Parathyroid adenoma (tissue), 2 donors: ENCODE results near the gene TMEM132C.

Experiments
- H2AFZ ChIP-seq: fragments of 300-600 bp; sonication (generic); one replicate; pipeline ENCODE4 v1.7.0; 2017; ENCODE audit warnings: antibody characterized with exemption, mild to moderate bottlenecking
- H3K27ac ChIP-seq: fragments of 300-600 bp; sonication (generic); one replicate; pipeline ENCODE4 v1.7.0; 2017
- H3K27me3 ChIP-seq: fragments of 300-600 bp; sonication (generic); one replicate; pipeline ENCODE4 v1.7.0; 2017; ENCODE audit warnings: low read length; ENCODE audit not compliant: control insufficient read depth, insufficient read depth
- H3K36me3 ChIP-seq: fragments of 300-600 bp; sonication (generic); one replicate; pipeline ENCODE4 v1.7.0; 2017; ENCODE audit warnings: low read length; ENCODE audit not compliant: control insufficient read depth, insufficient read depth
- H3K4me1 ChIP-seq: fragments of 300-600 bp; sonication (generic); one replicate; pipeline ENCODE4 v1.7.0; 2017; ENCODE audit warnings: control low read depth
- H3K4me2 ChIP-seq: fragments of 300-600 bp; sonication (generic); one replicate; pipeline ENCODE4 v1.7.0; 2017; ENCODE audit warnings: low read length
- H3K4me3 ChIP-seq: fragments of 300-600 bp; sonication (generic); one replicate; pipeline ENCODE4 v1.7.0; 2017; ENCODE audit warnings: low read depth, low read length
- H3K79me2 ChIP-seq: fragments of 300-600 bp; sonication (generic); one replicate; pipeline ENCODE4 v1.7.0; 2017; ENCODE audit warnings: control low read depth
- H3K9ac ChIP-seq: fragments of 300-600 bp; sonication (generic); one replicate; pipeline ENCODE4 v1.7.0; 2017; ENCODE audit warnings: mild to moderate bottlenecking
- H3K9me3 ChIP-seq: fragments of 300-600 bp; sonication (generic); one replicate; pipeline ENCODE4 v1.7.0; 2017; ENCODE audit warnings: low read length; ENCODE audit not compliant: control insufficient read depth
- CTCF ChIP-seq: fragments of 300-600 bp; sonication (generic); IDR thresholded peaks from one replicate; pipeline ENCODE4 v1.7.0; 2017; ENCODE audit warnings: antibody characterized with exemption, mild to moderate bottlenecking
- donor health status: primary hyperparathyroidism.

Gene TMEM132C

GRCh38 chr12:128654468-128654867, 387.5 kb downstream of the TMEM132C start:
- Histone ChIP-seq H3K27ac (no peak overlapping the region), H3K4me1 (no peaks in the 10 kb centered on the region), H3K27me3 (peaks cover 3% of the 10 kb centered on the region), H3K4me3 (no peak overlapping the region), H3K79me2 (no peaks in the 10 kb centered on the region), H3K36me3 (no peaks in the 10 kb centered on the region), H3K9ac (no peak overlapping the region), H3K4me2 (no peak overlapping the region), H2AFZ (no peak overlapping the region), H3K9me3 (no peaks in the 10 kb centered on the region)
- no peak for TF ChIP-seq CTCF

- Histone ChIP-seq H3K9ac (no peak overlapping the region), H3K79me2 (no peaks in the 10 kb centered on the region), H3K4me3 (no peak overlapping the region), H2AFZ (no peak overlapping the region), H3K27me3 (peaks cover 3% of the 10 kb centered on the region), H3K9me3 (no peaks in the 10 kb centered on the region), H3K27ac (no peak overlapping the region), H3K4me2 (no peak overlapping the region), H3K4me1 (no peaks in the 10 kb centered on the region), H3K36me3 (no peaks in the 10 kb centered on the region)
- no peak for TF ChIP-seq CTCF
Observed at GRCh38 chr12:128657378-128657777, 390.4 kb downstream of the TMEM132C start.

- no peaks in the 10 kb centered on the region for H3K36me3 ChIP-seq
- H3K4me2 ChIP-seq = no peak overlapping the region
- no peaks in the 10 kb centered on the region for H3K79me2 ChIP-seq
- H3K9me3 ChIP-seq = no peaks in the 10 kb centered on the region
- H3K4me3 ChIP-seq = no peak overlapping the region
- no peaks in the 10 kb centered on the region for H3K4me1 ChIP-seq
- peaks cover 3% of the 10 kb centered on the region for H3K27me3 ChIP-seq
- no peak for TF ChIP-seq CTCF
- H3K9ac ChIP-seq = no peak overlapping the region
- H2AFZ ChIP-seq = no peak overlapping the region
- no peak overlapping the region for H3K27ac ChIP-seq
Observed at GRCh38 chr12:128660532-128661225, 393.7 kb downstream of the TMEM132C start.

GRCh38 chr12:128661226-128661569, 394.2 kb downstream of the TMEM132C start:
- Histone ChIP-seq H3K9ac (no peak overlapping the region), H3K4me2 (no peak overlapping the region), H3K9me3 (no peaks in the 10 kb centered on the region), H3K27me3 (peaks cover 3% of the 10 kb centered on the region), H3K4me3 (no peak overlapping the region), H3K36me3 (no peaks in the 10 kb centered on the region), H3K27ac (no peak overlapping the region), H3K79me2 (no peaks in the 10 kb centered on the region), H2AFZ (no peak overlapping the region), H3K4me1 (no peaks in the 10 kb centered on the region)
- no peak for TF ChIP-seq CTCF

- Histone ChIP-seq H3K4me2 (no peak overlapping the region), H3K79me2 (no peaks in the 10 kb centered on the region), H3K9me3 (no peaks in the 10 kb centered on the region), H3K4me1 (no peaks in the 10 kb centered on the region), H3K4me3 (no peak overlapping the region), H3K36me3 (no peaks in the 10 kb centered on the region), H3K27me3 (peaks cover 3% of the 10 kb centered on the region), H2AFZ (no peak overlapping the region), H3K9ac (no peak overlapping the region), H3K27ac (no peak overlapping the region)
- TF ChIP-seq CTCF = no peak
Observed at GRCh38 chr12:128662101-128662500, 395.1 kb downstream of the TMEM132C start.
